GM23248 (cell line): ENCODE measurements around the gene NEDD4L.

ENCODE experiments used
- EZH2 ChIP-seq: fragments of 200-600 bp; sonication (generic); IDR thresholded peaks from 2 replicates; pipeline ENCODE4 v1.6.1; 2018; ENCODE audit warnings: antibody characterized with exemption, mild to moderate bottlenecking; ENCODE audit not compliant: insufficient read depth, poor library complexity, severe bottlenecking
- EZH2phosphoT487 ChIP-seq: fragments of 200-600 bp; sonication (generic); IDR thresholded peaks from 2 replicates; pipeline ENCODE4 v1.6.1; 2018; ENCODE audit warnings: antibody characterized with exemption, moderate library complexity, mild to moderate bottlenecking, low read depth; ENCODE audit not compliant: insufficient read depth

GRCh38 chr18:58109256-58109655 is 65.2 kb downstream of the NEDD4L start:
- TF ChIP-seq EZH2phosphoT487, result no peak
- no peak for TF ChIP-seq EZH2
